Ectodermal cell (in vitro differentiated cells): ENCODE data around the gene ATP9A.

Experiments
- H3K27ac ChIP-seq: 2 replicates; pipeline ENCODE4 v1.7.0; 2013; ENCODE audit warnings: mild to moderate bottlenecking, low read depth, low read length; ENCODE audit not compliant: insufficient read depth, poor library complexity, severe bottlenecking
- H3K27me3 ChIP-seq: 2 replicates; pipeline ENCODE4 v1.7.0; 2013; ENCODE audit warnings: mild to moderate bottlenecking, low read length; ENCODE audit not compliant: insufficient read depth, control insufficient read depth, poor library complexity, severe bottlenecking
- H3K36me3 ChIP-seq: one replicate; pipeline ENCODE4 v1.7.0; 2013; ENCODE audit warnings: low read length; ENCODE audit not compliant: control insufficient read depth, insufficient read depth
- H3K4me1 ChIP-seq: one replicate; pipeline ENCODE4 v1.7.0; 2013; ENCODE audit warnings: low read length; ENCODE audit not compliant: control insufficient read depth, insufficient read depth
- H3K4me3 ChIP-seq: 2 replicates; pipeline ENCODE4 v1.7.0; 2013; ENCODE audit warnings: low read depth, low read length, control low read depth; ENCODE audit not compliant: insufficient read depth
- H3K9me3 ChIP-seq: 2 replicates; pipeline ENCODE4 v1.7.0; 2013; ENCODE audit warnings: mild to moderate bottlenecking, low read length, moderate library complexity; ENCODE audit not compliant: control insufficient read depth
- WGBS, 2 experiments: methylation state at CpG; one replicate each; pipeline ENCODE4 v1.1.7; 2013; ENCODE audit warnings: missing lambda C conversion rate in 2 of 2; 5-methylcytosine and 5-hydroxymethylcytosine counted together

ATP9A gene

DNA sequence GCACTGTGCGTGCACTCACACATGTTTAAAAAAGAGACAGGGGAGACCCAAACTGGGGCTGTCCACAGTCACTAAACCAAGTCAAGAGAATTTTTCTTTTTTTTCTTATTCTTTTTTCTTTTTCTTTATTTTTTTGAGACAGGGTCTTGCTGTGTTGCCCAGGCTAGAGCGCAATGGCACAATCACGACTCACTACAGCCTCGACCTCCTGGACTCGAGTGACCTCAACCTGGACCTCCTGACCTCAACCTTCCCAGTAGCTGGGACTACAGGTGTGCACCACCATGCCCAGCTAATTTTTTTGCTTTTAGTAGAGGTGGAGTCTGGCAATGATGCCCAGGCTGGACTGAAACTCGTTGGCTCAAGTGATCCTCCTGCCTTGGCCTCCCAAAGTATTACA lies 136.2 kb downstream of the ATP9A start:
- no peak overlapping the region for H3K4me3 ChIP-seq
- no peaks in the 10 kb centered on the region for H3K27me3 ChIP-seq
- H3K4me1 ChIP-seq, result no peaks in the 10 kb centered on the region
- no peak overlapping the region for H3K27ac ChIP-seq
- no peaks in the 10 kb centered on the region for H3K9me3 ChIP-seq
- no peaks in the 10 kb centered on the region for H3K36me3 ChIP-seq
- WGBS, 2 experiments, result 91 to 94% methylated on average over 6 of the region's 6 CpGs

DNA sequence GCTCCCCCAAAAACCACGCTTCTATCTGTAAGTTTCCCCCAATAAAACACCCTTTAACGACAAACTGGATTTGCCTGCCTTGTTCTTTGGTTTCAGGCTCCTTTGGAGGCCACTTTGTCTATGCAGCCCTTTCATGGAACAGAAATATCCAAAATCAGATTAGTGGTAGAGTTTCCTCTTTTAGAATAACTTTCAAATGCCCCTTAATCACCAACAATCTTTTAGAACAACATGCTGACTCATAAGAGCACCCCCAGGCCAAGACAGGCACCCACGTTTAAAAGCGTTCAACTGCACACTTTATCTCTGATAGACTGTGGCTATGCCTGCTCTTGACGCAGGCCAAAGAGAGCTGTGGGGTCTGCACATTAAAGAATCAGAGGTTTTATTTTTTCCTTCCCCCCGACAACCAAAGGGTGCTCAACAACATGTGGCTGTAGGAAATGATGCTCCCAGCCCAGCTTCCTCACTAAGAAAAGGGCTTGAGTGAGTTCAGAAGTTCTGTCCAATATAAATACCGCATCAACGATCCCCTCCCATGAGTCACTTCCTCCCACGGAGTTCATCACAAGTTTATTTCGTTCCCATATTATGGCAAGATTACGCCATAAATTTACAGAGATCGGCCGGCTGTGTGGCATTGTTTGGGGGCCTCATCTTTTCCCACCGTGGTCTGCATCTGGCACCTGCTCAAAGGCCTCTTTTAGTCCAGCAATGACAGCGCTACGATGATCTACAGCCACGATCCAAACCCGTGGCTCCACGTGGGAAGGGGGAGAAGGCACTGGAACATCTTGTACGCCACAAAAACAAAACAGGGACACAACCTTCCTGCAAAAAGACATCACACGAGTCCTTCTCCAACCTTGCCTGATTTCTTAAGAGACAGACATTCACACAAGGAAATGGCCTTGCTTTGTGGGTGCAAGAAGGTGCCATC lies 136.9 kb downstream of the ATP9A start:
- no peak overlapping the region for H3K27ac ChIP-seq
- 94% methylated on average over 21 of the region's 21 CpGs for WGBS, 2 experiments

DNA sequence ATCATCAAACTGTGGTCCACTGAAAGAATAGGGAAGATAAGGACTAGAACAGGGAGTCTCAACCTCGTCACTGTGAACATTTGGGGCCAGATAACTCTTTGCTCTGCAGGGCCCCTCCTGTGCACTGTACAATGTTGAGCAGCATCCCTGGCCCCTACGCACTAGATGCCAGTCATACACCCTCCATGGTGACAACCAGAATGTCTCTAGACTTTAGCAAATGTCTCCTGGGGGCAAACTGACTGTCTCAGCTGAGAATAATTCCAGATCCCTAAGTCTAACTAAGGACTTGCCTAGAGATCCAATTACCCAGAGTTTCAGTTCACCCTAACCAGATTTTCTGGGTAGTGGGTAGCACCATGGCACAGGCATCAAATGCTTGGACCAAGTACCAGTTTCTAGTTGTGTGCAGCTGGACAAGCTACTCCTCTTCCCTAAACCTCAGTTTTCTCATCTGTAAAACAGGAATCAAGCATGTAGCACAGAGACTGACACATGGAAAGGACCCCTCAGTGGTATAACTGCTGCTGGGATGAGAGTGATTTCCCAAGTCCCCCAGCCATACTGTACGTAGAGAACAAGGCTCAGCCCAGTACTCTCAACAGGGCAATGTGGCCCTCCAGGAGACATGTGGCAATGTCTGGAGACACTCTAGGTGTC lies 138.7 kb downstream of the ATP9A start:
- Histone ChIP-seq H3K4me3 (no peak overlapping the region), H3K27ac (no peak overlapping the region)

More for the DNA sequence above, 136.9 kb downstream of the ATP9A start:
- H3K4me1 ChIP-seq, result no peaks in the 10 kb centered on the region
- no peaks in the 10 kb centered on the region for H3K9me3 ChIP-seq
- no peaks in the 10 kb centered on the region for H3K36me3 ChIP-seq
- no peak overlapping the region for H3K4me3 ChIP-seq
- H3K27me3 ChIP-seq, result no peaks in the 10 kb centered on the region

DNA sequence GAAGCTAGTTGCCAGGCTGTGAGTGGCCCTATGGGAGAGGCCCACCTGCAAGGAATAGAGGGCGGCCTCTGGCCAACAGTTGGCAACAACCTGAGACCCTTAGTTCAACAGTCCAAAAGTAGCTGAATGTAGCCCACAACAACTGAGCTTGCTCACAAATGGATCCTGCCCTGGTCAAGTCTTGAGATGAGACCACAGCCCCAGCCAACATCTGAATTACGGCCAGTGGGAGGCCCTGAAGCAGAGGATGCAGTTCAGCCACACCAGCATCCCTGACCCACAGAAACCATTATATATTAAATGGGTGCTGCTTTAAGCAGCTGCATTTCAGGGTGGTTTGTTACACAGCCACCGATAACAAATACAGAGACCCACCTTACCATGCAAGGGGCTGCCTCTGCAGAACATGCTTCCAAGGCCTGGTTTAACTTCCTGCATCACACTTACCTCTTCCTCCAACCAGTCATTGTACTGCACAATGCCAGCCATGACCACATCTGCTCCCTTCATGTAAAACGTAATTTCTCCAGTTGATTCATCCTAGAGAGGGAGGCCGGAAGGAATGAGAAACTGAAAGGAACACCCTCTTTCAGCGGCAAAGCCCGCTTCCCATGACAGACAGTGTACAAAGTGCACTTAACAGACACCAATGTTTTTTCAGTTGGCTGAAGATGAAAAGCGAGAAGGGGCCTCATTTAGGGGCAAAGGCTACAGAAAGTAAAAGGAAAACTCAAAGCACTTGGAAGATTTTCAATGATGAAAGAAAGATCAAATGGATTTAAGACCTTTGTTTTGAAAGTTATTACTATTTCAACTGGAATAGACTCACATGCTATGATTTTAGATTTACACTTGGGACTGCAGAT lies 139.4 kb downstream of the ATP9A start:
- no peak overlapping the region for H3K4me3 ChIP-seq
- H3K4me1 ChIP-seq, result no peaks in the 10 kb centered on the region
- 95 to 97% methylated on average over 8 of the region's 8 CpGs for WGBS, 2 experiments
- no peaks in the 10 kb centered on the region for H3K27me3 ChIP-seq
- H3K9me3 ChIP-seq, result no peaks in the 10 kb centered on the region
- no peak overlapping the region for H3K27ac ChIP-seq
- H3K36me3 ChIP-seq, result no peaks in the 10 kb centered on the region

More for the DNA sequence above, 138.7 kb downstream of the ATP9A start:
- Histone ChIP-seq H3K4me1 (no peaks in the 10 kb centered on the region), H3K27me3 (no peaks in the 10 kb centered on the region), H3K9me3 (no peaks in the 10 kb centered on the region), H3K36me3 (no peaks in the 10 kb centered on the region)
- 93 to 94% methylated on average over 3 of the region's 3 CpGs for WGBS, 2 experiments

DNA sequence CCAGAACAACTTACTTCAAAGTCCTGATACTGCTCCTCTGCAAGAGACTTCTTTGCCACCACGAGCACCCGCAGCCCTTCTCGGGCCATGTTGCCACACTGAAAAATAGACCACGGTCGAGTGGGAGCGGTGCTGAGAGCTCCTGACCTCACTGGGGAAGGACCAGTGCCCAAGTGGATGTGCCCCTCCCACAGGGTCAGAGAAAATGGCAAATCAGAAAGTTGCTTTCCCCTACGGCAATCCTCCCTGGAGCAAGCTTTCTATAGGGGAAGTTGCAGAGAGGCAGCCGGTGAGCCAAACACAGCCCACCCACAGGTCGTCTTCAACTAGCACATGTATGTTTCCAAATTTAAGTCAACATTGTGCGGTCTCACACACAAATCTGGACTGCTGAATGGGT lies 140.6 kb downstream of the ATP9A start:
- no peaks in the 10 kb centered on the region for H3K27me3 ChIP-seq
- H3K27ac ChIP-seq, result no peak overlapping the region
- no peak overlapping the region for H3K4me3 ChIP-seq
- WGBS, 2 experiments, result 93% methylated on average over 10 of the region's 10 CpGs
- H3K36me3 ChIP-seq, result no peaks in the 10 kb centered on the region
- no peaks in the 10 kb centered on the region for H3K9me3 ChIP-seq
- no peaks in the 10 kb centered on the region for H3K4me1 ChIP-seq

DNA sequence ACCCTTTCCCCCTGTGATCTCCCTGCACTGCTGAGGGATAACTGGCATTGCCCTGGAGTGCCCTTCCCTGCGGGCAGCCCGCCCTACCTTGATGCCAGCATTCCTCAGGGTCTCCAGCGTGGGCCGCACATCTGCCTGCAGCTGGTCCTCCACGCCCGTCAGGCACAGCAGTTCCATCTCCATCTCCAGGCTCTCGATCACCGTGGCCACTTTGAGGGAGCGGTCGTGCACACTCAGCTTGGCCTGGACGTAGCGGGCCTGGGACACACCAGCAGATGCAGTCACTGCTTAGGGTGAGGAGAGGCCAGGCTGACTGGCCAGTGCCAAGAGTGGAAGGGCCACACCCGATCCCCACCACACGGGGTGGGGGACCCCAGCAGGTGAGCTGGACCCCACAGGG lies 143.1 kb downstream of the ATP9A start:
- Histone ChIP-seq H3K4me3 (no peak overlapping the region), H3K27ac (no peak overlapping the region), H3K27me3 (no peaks in the 10 kb centered on the region), H3K9me3 (no peaks in the 10 kb centered on the region), H3K36me3 (no peaks in the 10 kb centered on the region), H3K4me1 (no peaks in the 10 kb centered on the region)
- WGBS, 2 experiments, result 92 to 93% methylated on average over 14 of the region's 14 CpGs

DNA sequence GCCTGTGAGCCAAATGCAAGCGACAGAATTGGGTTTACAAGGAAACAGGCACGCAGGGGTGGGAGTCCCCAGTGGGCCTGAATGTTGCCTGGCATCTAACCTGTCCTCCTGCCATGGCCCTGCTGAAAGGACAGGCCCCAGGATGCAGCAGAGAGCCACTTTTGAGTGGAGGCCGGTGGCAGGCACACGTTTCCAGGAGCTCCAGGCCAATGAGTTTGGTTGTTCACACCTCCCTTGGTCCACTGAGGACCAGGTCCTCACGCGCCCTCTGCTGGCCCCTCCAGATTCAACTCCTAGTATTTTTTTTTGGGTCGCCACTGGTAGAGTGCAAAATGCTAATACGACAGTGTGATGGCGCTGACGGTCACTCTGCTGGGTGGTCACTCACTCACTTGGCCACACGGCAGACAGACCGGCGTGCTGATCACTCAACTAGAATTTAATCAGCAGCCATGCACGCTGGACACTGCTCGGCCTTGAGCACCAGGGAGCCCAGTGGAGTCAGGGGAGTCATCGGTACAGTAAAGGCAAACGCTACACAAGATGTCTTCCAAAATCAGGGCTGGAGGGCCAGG lies 143.9 kb downstream of the ATP9A start:
- Histone ChIP-seq H3K4me1 (no peaks in the 10 kb centered on the region), H3K27me3 (no peaks in the 10 kb centered on the region), H3K9me3 (no peaks in the 10 kb centered on the region), H3K4me3 (no peak overlapping the region), H3K36me3 (no peaks in the 10 kb centered on the region), H3K27ac (no peak overlapping the region)
- WGBS, 2 experiments, result 40 to 42% methylated on average over 17 of the region's 17 CpGs

DNA sequence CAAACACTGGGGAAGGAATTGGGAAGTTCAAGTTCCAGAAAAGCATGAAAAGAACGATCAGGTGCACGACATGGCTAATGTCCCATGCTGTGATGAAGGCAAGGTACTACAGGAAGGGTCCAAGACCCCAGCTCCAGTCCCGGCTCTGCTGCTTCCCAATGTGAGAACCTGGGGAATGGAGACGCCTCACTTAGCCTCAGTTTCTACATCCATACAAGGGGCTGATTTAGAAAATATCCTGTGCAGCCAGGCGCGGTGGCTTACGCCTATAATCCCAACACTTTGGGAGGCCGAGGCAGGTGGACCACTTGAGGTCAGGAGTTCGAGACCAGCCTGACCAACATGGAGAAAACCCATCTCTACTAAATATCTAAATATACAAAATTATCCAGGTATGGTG lies 144.9 kb downstream of the ATP9A start:
- Histone ChIP-seq H3K4me1 (no peaks in the 10 kb centered on the region), H3K36me3 (no peaks in the 10 kb centered on the region), H3K4me3 (no peak overlapping the region), H3K27ac (no peak overlapping the region), H3K27me3 (no peaks in the 10 kb centered on the region), H3K9me3 (no peaks in the 10 kb centered on the region)
- 94 to 96% methylated on average over 9 of the region's 9 CpGs for WGBS, 2 experiments

DNA sequence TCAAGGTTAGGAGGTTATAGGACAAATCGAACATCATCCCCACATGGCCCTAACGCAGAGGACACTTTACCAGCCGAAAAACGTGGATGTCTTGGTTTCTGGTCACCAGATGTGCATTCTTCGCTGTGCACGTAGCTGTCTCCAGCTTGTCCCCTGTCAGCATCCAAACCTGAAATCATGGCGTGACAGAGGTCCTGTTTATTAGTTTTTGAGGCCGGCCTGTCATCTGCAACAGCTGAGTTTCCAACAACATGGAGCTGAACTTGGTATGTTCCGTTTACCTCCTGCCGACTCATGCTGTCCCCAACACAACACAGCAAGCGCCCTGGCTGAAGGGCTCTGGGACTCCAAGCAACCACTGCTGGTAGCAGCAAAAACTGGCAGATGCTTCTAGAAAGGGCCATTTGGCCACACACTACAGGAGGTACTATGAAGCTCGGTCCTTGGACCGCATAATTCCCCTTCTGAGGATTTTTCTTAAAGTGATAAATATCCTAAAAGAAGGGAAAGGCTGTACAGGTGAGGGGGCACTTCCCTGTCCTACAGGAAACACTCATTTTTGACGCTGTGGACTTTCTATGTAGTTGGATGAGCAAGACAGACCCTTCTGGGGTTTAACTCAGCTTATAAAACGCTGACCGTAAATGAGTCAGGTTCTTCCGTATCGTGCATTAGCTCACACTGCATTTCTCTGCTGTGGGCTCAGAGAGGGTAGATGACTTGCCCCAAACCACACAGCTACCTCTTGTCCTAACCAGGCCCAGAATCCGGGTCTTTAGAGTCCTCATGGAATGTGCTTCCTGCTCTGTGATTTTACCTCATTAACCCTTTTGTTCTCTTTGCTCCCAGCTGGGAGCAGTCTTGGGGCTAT lies 146.0 kb downstream of the ATP9A start:
- no peaks in the 10 kb centered on the region for H3K27me3 ChIP-seq

More for the DNA sequence above, 146.0 kb downstream of the ATP9A start:
- WGBS, 2 experiments, result 93 to 94% methylated on average over 19 of the region's 19 CpGs
- no peaks in the 10 kb centered on the region for H3K4me1 ChIP-seq
- no peaks in the 10 kb centered on the region for H3K36me3 ChIP-seq
- H3K4me3 ChIP-seq, result no peak overlapping the region
- H3K9me3 ChIP-seq, result no peaks in the 10 kb centered on the region
- no peak overlapping the region for H3K27ac ChIP-seq
